ENCODE data around the gene ERC2.

Gene ERC2

DNA sequence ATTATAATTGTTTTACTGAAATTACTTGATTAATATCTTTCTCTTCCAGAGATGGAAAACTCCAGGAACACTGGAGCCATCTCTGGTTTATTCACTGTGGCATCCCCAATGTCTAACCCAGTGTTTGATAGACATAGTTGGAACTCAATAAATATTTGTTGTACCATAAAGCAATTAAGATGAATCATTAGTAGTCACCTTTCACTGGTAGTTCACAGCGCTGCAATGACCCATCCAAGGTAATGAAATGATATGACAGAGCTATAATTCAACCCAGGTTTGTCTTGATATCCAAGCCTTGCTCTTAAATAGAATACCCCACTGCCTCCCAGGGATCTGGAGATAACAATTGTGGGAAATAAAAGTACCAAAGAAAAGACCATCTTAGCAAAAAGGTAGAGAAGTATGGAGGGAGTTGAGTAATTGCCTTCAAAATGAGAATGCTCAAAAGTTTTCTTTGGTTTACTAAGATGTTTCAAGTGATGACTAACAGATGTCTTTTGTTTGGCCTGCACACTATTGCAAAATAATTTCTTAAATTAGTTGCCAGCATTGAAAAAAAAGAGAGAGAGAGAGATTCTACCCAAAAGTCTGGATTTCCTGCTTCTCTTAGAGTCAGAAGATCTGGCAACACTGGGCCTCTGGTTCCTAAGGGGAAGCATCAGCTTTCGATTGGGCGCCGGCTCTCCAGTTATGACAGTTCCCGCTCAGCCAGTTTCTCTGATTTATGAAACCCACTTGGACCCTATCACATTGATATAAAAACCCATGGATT, 348.5 kb downstream of the ERC2 start:
- DNase-seq, result no peak
- no peaks in the 10 kb centered on the region for H3K36me3 ChIP-seq
- TF ChIP-seq, protein P1, sequence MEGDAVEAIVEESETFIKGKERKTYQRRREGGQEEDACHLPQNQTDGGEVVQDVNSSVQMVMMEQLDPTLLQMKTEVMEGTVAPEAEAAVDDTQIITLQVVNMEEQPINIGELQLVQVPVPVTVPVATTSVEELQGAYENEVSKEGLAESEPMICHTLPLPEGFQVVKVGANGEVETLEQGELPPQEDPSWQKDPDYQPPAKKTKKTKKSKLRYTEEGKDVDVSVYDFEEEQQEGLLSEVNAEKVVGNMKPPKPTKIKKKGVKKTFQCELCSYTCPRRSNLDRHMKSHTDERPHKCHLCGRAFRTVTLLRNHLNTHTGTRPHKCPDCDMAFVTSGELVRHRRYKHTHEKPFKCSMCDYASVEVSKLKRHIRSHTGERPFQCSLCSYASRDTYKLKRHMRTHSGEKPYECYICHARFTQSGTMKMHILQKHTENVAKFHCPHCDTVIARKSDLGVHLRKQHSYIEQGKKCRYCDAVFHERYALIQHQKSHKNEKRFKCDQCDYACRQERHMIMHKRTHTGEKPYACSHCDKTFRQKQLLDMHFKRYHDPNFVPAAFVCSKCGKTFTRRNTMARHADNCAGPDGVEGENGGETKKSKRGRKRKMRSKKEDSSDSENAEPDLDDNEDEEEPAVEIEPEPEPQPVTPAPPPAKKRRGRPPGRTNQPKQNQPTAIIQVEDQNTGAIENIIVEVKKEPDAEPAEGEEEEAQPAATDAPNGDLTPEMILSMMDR (IDR thresholded peaks at IDR 0.05; ENCODE audit: low read depth, low read length), result no peak
- no peaks in the 10 kb centered on the region for H3K27me3 ChIP-seq (ENCODE audit: insufficient read depth, low read depth, severe bottlenecking)
- H3K27ac ChIP-seq, result no peak overlapping the region
- H3K9me3 ChIP-seq (ENCODE audit: severe bottlenecking), result no peaks in the 10 kb centered on the region
- H3K4me3 ChIP-seq (ENCODE audit: low read depth, low read length), result no peak overlapping the region

DNA sequence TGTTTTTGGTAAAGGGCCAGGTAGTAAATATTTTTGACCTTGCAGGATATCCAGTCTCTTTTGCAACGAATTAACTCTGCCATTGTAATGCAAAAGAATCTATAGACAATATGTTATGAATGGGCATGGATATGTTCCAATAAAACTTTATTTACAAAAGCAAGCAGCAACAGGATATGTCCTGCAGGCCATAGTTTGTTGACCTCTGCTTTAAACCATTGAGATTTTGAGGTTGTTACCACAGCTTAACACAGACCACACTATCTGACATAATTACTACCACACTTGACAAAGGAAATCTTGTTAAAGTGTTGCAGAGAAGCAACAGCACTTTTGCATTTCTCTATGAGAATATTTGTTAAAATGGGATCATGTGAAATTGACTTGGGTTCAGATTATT, 349.3 kb downstream of the ERC2 start:
- Histone ChIP-seq H3K36me3 (no peaks in the 10 kb centered on the region), H3K4me3 (ENCODE audit: low read depth, low read length) (no peak overlapping the region), H3K27me3 (ENCODE audit: insufficient read depth, low read depth, severe bottlenecking) (no peaks in the 10 kb centered on the region), H3K27ac (no peak overlapping the region), H3K9me3 (ENCODE audit: severe bottlenecking) (no peaks in the 10 kb centered on the region)
- no peak for DNase-seq
- TF ChIP-seq, protein P1 (IDR thresholded peaks at IDR 0.05; ENCODE audit: low read depth, low read length), result no peak

DNA sequence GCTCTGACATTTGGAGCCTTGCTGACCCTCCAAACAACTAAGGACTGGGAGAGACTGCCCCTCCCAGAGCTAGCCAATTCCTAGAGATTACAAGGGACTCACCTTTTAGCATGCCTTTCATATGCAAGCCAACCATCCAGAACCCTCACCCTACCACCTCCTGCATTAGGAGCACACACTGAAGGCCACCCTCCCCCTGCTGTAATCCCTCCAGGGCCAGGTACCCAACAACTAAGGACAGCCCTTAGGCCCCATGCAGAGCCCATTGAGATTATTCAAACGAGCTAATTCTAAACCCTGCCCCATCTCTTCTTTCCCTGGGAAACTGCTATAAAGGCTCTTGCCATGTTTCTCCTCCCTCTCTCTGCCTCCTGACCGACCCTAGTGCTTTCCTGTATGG, 352.6 kb downstream of the ERC2 start:
- Histone ChIP-seq H3K4me3 (ENCODE audit: low read depth, low read length) (no peak overlapping the region), H3K9me3 (ENCODE audit: severe bottlenecking) (no peaks in the 10 kb centered on the region), H3K36me3 (no peaks in the 10 kb centered on the region), H3K27ac (no peak overlapping the region), H3K27me3 (ENCODE audit: insufficient read depth, low read depth, severe bottlenecking) (no peaks in the 10 kb centered on the region)
- TF ChIP-seq, protein P1 (IDR thresholded peaks at IDR 0.05; ENCODE audit: low read depth, low read length), result no peak
- no peak for DNase-seq

DNA sequence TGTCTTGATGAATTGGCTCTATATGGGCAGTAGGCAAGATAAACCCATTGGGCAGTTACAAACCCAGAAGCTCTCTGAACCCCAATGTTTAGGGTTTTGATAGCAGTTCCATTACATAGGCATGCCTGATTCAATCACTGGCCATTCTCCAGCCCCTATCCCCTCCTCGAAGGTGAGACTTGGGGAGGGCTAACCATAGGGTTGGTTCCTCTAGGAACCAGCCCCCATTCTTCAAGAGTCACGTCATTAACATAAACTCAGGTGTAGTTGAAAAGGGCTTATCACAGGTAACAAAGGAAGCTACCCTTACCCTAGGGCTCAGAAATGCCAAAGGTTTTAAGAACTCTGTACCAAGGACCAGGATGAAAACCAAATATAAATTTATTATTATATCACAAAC, 353.1 kb downstream of the ERC2 start:
- TF ChIP-seq, protein P1 (IDR thresholded peaks at IDR 0.05; ENCODE audit: low read depth, low read length), result no peak

DNA sequence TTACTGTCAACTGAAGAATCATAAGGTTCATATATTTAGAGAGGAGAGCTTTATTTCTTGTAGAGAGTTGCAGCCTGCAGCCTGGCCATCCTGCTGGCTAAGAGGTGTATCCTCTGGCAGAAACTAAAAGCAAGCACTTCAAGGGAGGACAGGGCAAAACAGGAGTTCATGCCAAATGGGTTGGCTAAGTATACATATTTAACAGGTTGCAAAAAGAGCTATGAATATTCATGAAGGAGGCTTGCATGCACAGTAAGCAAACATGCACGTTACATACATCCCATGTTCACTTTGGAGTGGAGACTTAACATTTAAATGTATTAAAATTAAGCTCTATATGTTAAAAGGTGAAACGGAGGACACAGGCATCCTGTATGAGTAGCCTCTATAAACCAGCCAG, 354.4 kb downstream of the ERC2 start:
- Histone ChIP-seq H3K27ac (no peak overlapping the region), H3K9me3 (ENCODE audit: severe bottlenecking) (no peaks in the 10 kb centered on the region), H3K4me3 (ENCODE audit: low read depth, low read length) (no peak overlapping the region), H3K36me3 (no peaks in the 10 kb centered on the region), H3K27me3 (ENCODE audit: insufficient read depth, low read depth, severe bottlenecking) (no peaks in the 10 kb centered on the region)
- TF ChIP-seq, protein P1 (IDR thresholded peaks at IDR 0.05; ENCODE audit: low read depth, low read length), result no peak
- no peak for DNase-seq

More for the DNA sequence above, 353.1 kb downstream of the ERC2 start:
- no peak overlapping the region for H3K4me3 ChIP-seq (ENCODE audit: low read depth, low read length)
- H3K27me3 ChIP-seq (ENCODE audit: insufficient read depth, low read depth, severe bottlenecking), result no peaks in the 10 kb centered on the region
- no peak for DNase-seq
- H3K27ac ChIP-seq, result no peak overlapping the region
- no peaks in the 10 kb centered on the region for H3K9me3 ChIP-seq (ENCODE audit: severe bottlenecking)
- no peaks in the 10 kb centered on the region for H3K36me3 ChIP-seq

DNA sequence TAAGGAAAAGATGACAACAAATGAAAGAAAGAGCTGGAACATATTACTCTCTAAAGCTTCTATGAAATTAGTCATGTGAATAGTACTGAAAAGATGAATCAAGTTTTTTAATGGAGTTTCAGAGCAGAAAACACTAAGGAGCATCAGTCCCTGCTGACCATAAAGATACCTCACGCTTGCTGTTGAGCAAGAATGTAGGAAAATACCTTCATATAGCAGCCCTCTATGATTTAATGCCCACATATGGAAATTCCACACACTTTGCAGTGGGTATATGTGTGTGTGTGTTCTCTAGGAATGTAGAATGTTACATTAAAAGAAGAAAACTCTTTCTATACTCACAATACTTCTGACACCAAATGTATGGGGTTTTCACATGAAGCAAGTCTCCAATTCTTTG, 355.0 kb downstream of the ERC2 start:
- TF ChIP-seq, protein P1 (IDR thresholded peaks at IDR 0.05; ENCODE audit: low read depth, low read length), result no peak
- Histone ChIP-seq H3K27me3 (ENCODE audit: insufficient read depth, low read depth, severe bottlenecking) (no peaks in the 10 kb centered on the region), H3K4me3 (ENCODE audit: low read depth, low read length) (no peak overlapping the region), H3K36me3 (no peaks in the 10 kb centered on the region), H3K9me3 (ENCODE audit: severe bottlenecking) (no peaks in the 10 kb centered on the region), H3K27ac (no peak overlapping the region)
- no peak for DNase-seq

All from WERI-Rb-1 (cell line).